Type B pancreatic cell (in vitro differentiated cells): Measurements from ENCODE around the gene SIDT1. TPM values are rescaled to one million over a fixed set of nuclear protein-coding genes. Genes with fewer than 3 reads are reported as not detected.
"Not testable (repeated sequence)": the region's sequence is repeated elsewhere in the genome, so short reads cannot be mapped to it uniquely, and the experiment has no call there.

Source experiments
- DNase-seq: peaks from one replicate; pipeline ENCODE4 v3.0.0; 2021; ENCODE audit warnings: mixed read lengths; ENCODE audit not compliant: unreplicated experiment; ENCODE audit errors: extremely low spot score
- H3K27ac Mint-ChIP-seq: 2 replicates; pipeline ENCODE4 v1.8.0; 2021; ENCODE audit warnings: mild to moderate bottlenecking, mixed read lengths
- H3K27me3 Mint-ChIP-seq: 2 replicates; pipeline ENCODE4 v1.8.0; 2021; ENCODE audit warnings: mixed read lengths
- H3K36me3 Mint-ChIP-seq: 2 replicates; pipeline ENCODE4 v1.8.0; 2021; ENCODE audit warnings: mixed read lengths
- H3K4me1 Mint-ChIP-seq: one replicate; pipeline ENCODE4 v1.8.0; 2021; ENCODE audit warnings: mixed read lengths; ENCODE audit not compliant: unreplicated experiment
- H3K4me3 Mint-ChIP-seq: 2 replicates; pipeline ENCODE4 v1.8.0; 2021; ENCODE audit warnings: mild to moderate bottlenecking, mixed read lengths
- H3K9me3 Mint-ChIP-seq: 2 replicates; pipeline ENCODE4 v1.8.0; 2021; ENCODE audit warnings: mixed read lengths
- CTCF ChIP-seq: fragments of 200-600 bp; sonication (generic); conservative IDR thresholded peaks from 2 replicates; pipeline ENCODE4 v1.5.0; 2021; ENCODE audit warnings: antibody characterized with exemption, mild to moderate bottlenecking
- total RNA-seq: library from RNA; stranded (reverse); gene quantifications from 2 replicates; pipeline ENCODE4 v1.2.1, GENCODE V29; 2021; ENCODE audit warnings: low replicate concordance

The SIDT1 gene
- total RNA-seq, 1 donor from 2014 or later = 0.97 TPM

DNA sequence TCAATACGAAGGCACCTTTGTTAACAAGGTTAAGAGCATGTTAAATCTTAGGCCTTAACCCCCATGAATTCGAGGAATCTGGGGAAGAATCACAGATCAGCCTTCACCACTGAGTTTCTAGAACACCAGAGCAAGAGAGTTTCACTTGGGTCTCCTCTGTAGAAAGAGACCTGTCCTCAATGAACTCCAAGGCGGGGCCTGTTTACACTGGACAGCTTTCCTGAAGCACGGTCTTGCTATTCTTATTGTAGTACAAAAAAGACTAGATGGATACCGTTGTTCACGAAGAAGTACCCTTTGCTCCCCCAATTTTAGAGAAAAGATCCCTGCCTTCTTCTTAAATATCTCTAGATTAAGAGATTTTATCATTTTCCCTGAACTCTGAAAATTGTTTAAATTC, 99.2 kb downstream of the SIDT1 start:
- no peak for DNase-seq
- Mint-ChIP-seq H3K4me1 (peaks cover 24% of the 10 kb centered on the region), H3K27ac (no peak overlapping the region), H3K27me3 (peaks cover 2% of the 10 kb centered on the region), H3K4me3 (no peak overlapping the region), H3K36me3 (no peaks in the 10 kb centered on the region), H3K9me3 (no peaks in the 10 kb centered on the region)
- TF ChIP-seq CTCF = no peak

DNA sequence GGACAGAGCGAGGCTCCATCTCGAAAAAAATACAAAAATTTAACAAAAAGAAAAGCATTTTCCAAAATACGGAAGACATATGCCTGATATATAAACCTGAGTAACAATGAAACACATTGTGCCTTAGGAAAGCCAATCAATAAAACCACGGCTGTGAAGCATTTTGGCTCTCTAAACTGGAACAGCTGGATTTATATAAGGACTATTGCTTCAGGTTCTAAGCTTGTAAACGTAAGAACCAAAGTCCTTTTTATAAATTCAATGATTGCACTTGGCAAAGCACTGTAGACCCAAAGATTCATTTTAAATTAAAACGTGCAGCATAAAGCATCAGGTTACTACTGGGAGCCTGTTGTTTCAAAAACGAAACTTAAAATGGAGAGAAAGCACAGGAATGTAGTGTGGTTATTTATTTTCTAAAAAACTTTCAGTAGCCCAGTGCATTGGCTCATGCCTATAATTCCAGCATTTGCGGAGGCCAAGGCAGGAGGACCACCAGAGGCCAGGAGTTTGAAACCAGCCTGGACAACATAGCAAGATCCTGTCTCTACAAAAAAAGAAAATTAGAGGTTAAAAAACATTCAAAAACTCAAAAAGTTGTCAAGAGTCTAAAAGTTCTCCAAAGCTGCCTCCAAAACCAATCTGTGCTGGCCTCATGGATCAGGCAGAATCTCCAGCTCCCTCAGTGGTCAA, 102.6 kb downstream of the SIDT1 start:
- no peak for DNase-seq
- Mint-ChIP-seq H3K36me3 (no peaks in the 10 kb centered on the region), H3K9me3 (no peaks in the 10 kb centered on the region), H3K27me3 (no peaks in the 10 kb centered on the region), H3K4me1 (peaks cover 12% of the 10 kb centered on the region), H3K4me3 (no peak overlapping the region), H3K27ac (no peak overlapping the region)
- no peak for TF ChIP-seq CTCF

- H3K9me3 Mint-ChIP-seq, H3K4me3 Mint-ChIP-seq, H3K27me3 Mint-ChIP-seq, DNase-seq, H3K27ac Mint-ChIP-seq, H3K36me3 Mint-ChIP-seq, H3K4me1 Mint-ChIP-seq: not testable (repeated sequence)
Measured at GRCh38 chr3:113636034-113636433, 103.7 kb downstream of the SIDT1 start.

DNA sequence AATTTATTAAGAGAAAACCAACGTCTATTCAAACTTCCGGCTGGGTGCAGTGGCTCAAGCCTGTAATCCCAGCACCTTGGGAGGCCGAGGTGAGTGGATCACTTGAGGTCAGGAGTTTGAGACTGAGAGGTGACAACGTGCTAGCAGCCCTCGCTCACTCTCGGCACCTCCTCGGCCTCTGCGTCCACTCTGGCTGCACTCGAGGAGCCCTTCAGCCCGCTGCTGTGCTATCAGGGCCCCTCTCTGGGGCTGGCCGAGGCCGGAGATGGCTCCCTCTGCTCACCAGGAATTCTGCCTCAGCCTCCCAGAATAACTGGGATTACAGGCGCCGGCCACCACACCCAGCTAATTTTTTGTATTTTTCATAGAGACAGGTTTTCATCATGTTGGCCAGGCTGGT, 105.4 kb downstream of the SIDT1 start:
- TF ChIP-seq CTCF = no peak
- H3K27me3 Mint-ChIP-seq = no peaks in the 10 kb centered on the region
- H3K27ac Mint-ChIP-seq = no peak overlapping the region
- H3K4me1 Mint-ChIP-seq = no peaks in the 10 kb centered on the region
- no peaks in the 10 kb centered on the region for H3K9me3 Mint-ChIP-seq
- H3K36me3 Mint-ChIP-seq = no peaks in the 10 kb centered on the region
- no peak for DNase-seq
- no peak overlapping the region for H3K4me3 Mint-ChIP-seq

- Mint-ChIP-seq H3K9me3 (peaks cover 3% of the 10 kb centered on the region), H3K4me1 (no peaks in the 10 kb centered on the region), H3K27me3 (no peaks in the 10 kb centered on the region), H3K36me3 (no peaks in the 10 kb centered on the region), H3K4me3 (no peak overlapping the region), H3K27ac (no peak overlapping the region)
- TF ChIP-seq CTCF = no peak
- no peak for DNase-seq
Measured at GRCh38 chr3:113638910-113639309, 106.6 kb downstream of the SIDT1 start.

DNA sequence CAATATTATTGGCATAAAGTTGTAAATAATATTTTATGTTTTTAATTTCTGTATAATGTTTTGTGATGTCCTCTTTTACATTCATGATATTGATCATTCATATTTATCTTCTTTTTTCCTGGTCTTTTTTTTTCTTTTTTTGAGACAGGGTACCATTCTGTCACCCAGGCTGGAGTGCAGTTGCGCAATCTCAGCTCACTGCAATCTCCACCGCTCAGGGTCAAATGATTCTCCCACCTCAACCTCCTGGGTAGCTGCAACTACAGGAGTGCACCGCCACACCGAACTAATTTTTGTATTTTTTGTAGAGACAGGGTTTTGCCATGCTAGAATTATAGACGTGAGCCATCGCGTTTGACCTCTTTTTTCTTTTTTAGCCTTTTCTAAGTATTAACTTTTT, 111.2 kb downstream of the SIDT1 start:
- TF ChIP-seq CTCF = no peak
- DNase-seq = no peak
- no peaks in the 10 kb centered on the region for H3K4me1 Mint-ChIP-seq
- no peaks in the 10 kb centered on the region for H3K36me3 Mint-ChIP-seq
- H3K27ac Mint-ChIP-seq = no peak overlapping the region
- H3K4me3 Mint-ChIP-seq = no peak overlapping the region
- no peaks in the 10 kb centered on the region for H3K27me3 Mint-ChIP-seq
- H3K9me3 Mint-ChIP-seq = peaks cover 18% of the 10 kb centered on the region
